Activated CD4-positive, alpha-beta T cell treated with anti-CD3 and anti-CD28 coated beads for 48 hours (primary cell): ENCODE results near the gene DENND1A.

Source experiments
- DNase-seq: peaks from one replicate; pipeline ENCODE4 v3.0.0-alpha.2; 2020

Gene DENND1A

DNA sequence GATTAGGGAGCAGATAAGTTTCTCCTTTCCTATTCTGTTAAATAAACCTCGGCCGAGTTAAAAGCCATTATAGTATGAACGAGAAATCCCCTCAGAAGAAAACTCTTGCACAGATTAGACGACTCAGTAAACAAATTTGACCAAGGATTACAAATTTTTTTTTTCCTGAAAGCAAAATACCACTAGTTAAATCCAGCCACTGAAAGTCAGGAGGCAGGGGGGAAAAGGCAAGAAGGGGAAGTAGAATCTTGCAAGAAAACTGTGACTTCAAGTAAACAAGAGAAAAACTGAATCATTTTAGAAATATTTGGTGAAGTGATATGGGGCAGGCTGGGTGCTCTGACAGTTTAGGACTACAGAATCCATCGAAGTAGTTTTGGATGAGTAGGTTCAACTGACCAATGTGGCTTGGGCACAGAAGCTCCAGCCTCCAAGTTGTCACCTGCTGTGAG, 251.0 kb downstream of the DENND1A start:
- DNase-seq: no peak

DNA sequence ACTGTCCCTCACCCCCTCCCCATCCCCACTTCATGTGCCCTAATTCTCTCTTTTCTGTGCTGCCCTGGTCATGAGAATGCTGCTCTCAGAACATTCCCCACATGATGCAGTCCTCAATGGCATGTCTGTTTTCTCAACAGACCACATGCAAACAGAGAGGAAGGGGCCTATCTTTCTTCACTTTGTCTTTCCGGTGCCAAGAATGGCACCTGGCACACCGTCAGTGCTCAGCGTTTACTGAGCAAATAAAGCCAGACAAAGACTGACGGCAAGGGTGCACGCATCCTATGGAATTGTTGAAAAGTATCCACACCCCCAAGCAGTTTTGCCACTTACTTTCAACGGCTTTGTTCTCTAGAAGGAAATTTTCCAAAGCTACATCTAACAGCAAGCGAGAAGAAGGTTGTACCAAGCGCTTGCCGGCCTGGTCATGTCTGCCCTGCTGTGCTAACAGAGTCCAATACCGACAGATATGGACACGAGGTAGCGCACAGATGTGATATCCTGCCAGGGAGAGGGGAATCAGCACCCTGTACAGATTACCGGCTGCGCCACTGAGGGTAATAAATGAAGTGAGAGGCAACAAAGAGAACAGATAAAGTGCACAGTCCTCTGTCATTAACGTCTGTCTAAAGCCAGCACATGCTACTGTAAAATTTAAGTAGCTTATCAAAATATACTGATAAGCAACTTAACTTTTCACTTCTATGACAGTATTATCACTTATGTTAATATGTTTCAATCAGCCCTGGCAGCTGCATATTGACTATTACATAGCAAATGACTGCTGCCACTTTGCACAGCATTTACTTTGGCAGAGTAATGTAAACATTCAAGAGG, 251.7 kb downstream of the DENND1A start:
- no peak for DNase-seq

DNA sequence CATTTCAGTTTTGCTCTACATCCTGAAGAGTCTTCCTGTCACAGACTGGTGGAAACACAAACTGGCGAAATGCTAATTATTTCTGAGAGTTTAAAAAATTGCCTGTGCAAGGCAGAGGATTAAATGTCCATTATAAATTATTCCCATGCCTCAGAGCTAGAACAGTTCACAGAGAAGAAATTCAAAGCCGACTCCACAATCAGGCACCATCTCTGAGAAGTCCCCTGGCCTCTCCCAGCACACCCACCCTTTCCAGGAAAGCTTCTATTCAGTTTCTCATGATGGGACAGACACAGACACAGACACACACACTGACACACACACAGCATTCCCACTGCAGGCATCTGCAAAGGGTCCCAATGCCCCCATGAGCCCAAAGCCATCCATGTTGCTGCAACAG, 253.1 kb downstream of the DENND1A start:
- DNase-seq: no peak

DNA sequence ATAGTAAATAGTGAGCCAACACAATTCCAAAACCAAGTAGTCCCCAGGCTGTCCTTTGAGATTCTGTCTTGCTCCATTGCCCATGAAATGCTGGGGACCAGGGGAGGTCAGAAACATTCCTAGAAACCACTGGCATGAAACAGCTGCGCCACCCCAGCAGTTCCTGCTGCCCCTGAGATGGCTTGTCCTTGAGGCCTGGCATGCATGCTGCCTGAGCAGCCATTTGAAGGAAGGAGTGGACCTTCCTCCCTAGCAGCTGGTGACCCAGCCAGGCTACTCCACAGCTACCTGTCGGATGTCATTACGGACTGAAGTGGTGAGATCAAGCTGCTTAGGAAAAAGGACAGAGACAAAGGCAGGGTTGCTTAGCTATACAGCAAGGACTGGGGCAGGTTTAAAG, 260.6 kb downstream of the DENND1A start:
- no peak for DNase-seq

DNA sequence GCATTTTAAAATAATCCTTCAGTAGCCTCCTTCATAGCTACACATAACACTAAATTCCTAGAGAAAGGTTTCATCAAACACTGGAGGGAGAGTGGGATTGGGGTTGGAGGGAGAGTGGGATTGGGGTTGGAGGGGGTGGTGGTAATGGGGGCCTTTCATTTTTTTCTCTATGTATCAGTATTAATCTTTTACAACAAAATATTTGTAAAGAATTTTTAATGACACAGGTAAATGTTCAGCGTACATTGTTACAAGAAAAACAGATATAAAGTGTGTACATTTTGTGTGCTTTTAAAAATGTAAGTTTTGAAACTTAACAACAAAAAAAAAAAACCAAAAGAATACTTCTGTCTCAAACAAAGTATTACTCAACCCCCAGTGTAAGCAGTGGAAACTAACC, 266.4 kb downstream of the DENND1A start:
- no peak for DNase-seq

DNA sequence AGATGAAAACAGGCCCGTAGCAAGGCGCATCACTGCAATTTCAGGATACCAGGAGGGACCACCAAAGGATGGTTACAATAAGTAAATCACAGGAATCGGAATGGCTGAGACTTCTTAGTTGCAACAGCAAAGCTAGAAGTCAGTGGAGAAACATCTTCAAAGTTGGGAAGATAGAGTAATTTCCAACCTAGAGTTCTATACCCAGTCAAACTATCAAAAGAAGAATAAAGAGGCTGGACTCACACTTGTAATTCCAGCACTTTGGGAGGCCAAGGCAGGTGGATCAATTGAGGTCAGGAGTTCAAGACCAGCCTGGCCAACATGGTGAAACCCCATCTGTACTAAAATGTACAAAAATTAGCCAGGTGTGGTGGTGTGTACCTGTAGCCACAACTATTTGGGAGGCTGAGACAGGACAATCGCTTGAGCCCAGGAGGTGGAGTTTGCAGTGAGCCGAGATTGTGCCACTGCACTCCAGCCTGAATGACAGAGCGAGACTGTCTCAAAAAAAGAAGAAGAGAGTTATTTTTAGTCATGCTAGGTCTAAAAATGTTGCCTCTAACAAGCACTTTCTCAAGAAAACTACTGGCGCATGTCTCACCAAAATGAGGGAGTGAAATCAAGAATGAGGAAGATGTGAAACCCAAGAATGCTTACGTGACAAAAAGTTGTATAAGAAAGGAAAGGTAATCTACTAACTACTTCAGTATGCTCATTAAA, 267.7 kb downstream of the DENND1A start:
- DNase-seq: no peak

DNA sequence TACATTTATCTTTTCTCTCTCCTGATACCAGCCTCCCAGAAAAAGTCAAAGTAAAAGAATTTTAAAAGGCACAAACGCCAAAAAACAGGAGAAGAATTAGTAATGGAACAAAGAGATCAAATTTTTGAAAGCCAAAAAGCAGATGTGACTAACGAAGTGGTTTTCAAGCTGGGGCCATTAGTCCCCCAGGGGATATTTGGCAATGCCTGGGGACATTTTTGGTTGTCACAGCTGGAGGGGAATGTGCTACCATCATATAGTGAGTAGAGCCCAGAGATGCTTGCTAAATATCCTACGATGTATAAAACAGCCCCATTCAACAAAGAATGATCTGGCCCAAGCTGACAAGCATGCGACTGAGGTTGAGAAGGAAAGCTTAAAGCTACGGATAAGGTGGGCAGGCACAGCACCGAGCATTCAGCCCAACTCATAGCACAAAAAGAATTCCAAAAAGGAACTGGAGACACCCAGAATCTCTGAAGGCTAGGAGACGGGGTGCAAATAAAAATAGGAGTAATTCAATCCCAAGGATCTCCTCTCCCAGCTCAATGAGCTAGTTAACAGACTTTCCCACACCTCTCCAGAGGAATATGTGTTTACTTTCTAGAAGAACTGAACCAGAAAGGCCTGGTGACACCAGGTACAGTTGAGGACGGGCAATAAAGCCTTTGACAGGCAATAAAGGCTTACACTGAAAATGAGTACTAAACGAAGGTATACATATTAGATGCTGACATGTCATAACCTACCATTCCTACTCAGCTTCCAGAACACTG, 269.0 kb downstream of the DENND1A start:
- DNase-seq: no peak

DNA sequence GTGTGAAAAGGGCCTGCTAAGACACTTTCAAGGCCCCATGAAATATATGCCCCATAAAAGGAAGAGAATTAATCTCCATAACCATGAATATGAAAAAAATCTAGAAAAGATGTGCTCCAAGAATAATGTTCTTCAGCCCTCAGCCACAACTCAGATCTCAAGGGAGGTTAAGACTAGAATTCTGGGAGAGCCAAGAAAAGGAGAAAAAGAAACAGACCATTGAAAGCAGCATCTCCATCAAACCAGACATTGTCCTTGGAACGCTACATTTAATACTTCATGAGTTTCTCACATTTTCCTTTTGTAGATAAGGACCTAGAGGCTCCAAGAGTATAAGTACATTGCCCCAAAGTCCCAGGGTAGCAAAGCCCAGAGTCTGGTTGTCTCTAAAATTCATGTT, 270.6 kb downstream of the DENND1A start:
- no peak for DNase-seq

DNA sequence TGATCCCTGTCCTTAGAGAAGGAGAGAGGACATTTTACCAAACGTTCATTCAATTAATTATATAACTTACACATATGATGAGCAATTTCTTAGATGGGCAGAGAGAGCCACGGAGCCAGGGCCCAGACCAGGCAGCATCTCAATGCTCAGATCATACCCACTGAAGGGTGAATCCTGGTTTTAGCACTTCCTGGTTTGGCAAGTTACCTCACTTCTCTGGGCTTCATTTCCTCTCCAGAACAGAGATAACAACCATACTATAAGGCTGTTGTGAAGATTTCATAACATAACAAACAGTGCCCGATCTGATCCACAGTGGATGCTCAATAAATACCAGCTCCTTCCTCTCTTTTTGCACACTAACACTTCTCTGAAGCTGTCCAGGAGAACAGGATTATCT, 271.1 kb downstream of the DENND1A start:
- no peak for DNase-seq

DNA sequence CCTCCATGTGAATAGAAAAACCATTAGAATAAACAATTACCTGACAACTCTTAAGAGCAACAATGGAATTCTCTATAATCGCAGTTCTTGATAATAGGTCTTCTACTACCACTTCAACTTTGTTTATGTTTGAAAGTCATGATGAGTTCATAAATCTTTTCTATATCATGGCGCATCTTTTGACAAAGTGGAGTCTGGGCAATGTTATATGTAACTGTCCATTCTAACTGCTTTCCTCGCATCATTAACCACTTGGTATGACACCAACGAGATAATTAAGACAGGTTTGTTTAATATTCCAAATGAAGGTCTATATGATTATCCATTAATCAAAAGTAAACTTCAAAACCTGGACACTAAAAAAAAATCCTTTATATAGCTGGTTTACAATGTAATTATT, 272.0 kb downstream of the DENND1A start:
- no peak for DNase-seq

DNA sequence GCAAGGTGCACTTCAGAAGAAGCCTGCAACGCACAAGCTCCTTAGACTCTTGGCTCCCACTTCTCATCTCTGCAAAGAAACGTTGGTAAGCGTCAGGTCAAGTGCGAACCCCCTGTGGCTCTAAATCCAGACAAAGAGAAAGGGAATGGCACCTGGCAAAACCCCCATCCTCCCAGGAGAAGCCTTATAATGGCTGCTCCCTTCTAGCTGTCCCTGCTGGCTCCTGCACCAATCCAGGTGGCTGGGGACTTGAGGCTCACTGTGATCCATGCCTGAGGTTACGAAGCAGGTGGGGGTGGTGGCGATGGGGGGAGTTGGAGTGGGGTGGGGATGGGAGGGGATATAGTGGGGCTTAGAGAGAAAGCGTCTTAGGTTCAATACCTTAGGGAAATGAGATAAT, 272.8 kb downstream of the DENND1A start:
- no peak for DNase-seq

DNA sequence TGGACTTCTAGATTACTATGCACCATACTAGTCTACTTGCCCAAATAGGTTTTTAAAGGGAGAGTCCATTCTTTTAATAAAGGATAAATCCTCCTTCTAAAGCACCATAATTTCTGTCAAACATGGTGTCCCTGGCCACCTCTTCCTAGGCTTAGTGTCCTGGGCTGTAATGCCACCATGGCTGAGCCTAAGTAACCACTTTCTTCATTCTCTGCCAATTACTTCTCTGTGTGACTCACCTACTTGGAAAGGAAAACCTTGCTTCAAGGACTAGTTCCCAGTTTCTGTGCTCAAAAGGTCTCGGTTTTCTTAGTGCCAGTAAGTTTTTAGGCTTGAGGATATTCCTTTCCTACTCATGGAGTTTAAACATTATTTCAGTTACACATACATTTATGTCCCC, 273.4 kb downstream of the DENND1A start:
- no peak for DNase-seq

DNA sequence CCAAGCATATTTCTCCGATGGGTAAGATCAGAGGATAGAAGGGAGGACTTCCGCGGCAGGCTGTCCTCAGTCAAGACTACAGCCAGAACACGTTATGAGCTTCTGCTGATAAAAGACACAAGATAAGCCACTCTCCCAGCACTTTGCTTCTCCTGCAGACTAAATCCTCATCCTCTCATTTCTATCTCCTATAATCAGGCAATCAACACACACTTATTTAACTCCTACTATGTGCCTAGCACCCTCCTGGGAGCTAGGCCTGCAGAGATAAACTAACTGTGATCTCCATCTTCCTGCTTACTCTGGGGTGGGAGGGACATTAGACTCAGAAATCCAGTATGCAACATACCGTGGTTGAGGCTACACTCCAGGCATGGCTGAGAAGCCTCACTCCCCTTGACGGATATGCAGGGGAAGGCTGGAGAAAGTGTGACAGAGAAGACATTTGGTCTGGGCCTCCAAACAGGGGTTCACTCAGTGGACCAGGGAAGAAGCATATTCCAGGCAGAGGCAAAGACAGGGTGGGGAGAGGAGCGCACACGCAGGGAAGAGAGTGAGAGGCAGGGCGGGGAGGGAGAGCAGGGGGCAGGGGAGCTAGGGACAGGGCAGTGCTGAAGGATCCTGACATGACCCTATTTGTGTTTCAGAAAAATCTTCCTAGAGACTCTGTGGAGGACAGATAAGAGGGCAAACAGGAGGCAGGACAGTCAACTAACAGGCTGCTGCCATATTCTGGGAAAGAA, 274.1 kb downstream of the DENND1A start:
- DNase-seq: no peak

DNA sequence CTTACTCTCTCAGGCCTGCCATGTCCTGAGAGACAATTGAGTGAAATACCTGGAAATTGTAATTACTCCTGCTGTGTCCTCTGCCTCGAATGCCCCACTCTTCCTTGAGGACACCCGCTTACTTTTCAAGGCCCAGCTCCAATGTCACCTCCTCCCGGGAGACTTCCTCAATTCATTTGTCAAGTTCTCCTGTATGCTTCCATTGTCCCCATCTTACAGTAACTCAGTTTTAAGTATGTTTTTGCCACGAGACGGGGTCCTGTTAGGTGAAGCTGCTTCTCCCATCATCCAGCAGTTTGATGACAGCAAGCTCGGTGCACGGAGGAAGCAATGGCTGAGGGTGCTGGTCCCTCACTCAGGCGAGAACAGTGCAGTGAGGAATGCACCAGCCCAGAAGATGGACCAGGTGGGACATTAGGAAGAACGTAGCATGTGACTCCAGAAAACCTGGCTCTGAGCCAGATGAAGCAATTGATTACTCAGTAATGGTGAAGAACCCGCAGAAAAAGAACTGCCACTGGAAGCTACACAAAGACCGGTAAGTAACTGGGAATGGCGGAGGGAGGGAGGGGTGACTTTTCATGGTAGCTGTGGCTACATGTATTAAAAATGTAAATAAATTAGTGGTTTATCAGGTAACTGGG, 274.8 kb downstream of the DENND1A start:
- no peak for DNase-seq

DNA sequence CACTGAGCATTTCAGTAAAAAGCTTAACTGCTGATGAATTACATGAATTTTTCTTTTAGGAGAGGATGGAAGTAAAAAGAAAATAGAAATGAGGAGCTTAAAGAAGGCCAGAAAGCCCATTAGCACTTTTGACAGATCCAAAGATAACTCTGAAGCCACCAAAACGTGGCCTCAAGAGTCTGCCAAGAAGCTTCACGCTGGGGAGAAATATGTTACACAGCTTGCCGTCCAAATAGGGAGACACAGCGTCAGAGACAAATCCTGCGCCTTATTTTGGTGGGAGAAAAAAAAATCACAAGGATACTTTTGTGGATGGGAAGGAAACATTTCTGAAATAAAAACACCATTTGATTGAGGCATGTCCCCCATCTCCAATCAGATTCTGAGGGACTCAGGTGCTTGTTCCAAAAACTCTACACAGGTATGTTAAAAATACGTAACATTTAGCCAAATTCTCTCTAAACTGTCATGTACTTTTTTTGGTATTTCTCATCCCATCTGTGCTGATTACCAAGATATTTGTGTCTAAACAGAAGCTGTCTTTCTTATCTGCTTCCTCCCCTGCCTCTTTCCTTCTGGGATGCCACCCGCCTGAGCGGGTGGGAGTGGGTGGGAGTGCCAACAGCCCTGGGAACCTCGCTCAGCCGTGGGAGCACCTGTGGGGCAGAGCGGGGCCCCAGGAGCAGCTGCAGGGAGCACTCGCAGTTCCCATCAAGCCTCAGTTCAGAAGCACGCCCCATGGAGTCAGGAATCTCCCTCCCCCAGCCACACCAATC, 275.5 kb downstream of the DENND1A start:
- no peak for DNase-seq

DNA sequence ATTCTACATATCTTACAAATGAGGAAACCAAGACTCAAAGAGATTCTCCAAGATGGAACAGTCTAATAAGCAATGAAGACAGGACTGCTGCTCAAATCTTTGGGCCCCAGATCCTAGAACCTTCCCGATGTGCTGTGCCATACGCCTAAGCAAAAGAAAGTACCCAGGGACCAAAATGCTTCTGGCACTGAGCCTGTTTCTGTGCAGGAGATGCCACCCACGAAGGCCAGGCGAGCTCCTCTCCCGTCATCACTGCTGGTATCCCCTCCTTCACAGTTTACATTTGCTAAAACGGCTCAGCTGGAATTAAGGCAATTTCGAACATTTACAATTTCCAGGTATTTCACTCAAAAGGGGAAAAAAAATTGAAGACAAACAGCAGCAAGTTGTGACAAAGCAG, 277.5 kb downstream of the DENND1A start:
- no peak for DNase-seq

DNA sequence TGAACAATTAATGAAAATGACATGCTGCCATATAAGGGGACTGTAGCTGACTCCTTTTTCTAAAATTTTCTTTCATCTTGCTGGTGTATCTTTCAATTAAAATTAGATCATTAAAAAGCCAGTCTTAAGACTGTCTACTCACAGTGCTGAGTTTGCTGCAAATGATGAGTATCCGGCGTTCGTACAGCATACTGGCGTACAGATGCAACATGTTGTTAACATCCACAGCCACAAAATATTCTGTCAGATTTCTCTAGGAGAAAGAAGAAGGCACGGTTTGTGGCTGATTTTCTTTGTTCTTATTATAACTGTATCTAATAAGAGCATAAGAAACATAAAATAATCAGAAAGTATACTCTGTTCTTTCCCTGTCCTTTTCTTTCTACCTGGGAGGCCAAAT, 278.1 kb downstream of the DENND1A start:
- no peak for DNase-seq

DNA sequence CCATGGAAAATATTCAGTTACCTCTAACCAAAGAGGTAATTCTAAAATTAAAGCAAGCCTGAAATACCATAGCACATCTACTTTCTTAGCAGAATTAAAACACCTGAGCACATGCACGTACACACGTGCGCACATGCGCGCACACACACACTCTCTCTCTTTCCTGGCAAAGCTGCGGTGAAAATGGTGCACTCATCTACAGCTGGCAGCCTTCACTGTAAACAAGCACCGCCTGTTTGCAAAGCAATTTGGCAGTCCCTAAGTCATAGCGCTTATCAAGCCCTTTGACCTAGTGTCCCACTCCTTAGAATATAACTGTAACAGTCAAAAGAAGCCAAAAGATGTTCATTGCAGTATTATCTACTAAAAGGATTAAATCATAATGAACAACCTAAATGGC, 278.7 kb downstream of the DENND1A start:
- no peak for DNase-seq

DNA sequence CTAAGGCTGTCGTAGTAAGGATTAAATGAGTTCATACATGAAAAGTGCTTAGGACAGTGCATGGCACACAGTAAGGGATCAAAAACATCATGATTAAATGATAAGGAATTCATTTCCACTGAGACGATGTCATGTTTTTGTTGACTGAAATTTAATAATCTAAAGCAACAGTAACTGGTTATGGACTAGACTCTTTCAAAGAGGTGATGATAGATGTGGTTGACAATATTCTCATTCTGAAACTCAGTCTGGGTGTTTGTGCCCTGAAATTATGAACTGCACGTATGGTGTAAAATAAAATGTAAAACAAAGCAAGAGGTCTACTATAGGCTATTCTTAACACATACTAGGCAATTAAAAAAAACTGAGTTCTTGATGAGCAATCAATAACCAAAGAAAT, 280.0 kb downstream of the DENND1A start:
- no peak for DNase-seq

DNA sequence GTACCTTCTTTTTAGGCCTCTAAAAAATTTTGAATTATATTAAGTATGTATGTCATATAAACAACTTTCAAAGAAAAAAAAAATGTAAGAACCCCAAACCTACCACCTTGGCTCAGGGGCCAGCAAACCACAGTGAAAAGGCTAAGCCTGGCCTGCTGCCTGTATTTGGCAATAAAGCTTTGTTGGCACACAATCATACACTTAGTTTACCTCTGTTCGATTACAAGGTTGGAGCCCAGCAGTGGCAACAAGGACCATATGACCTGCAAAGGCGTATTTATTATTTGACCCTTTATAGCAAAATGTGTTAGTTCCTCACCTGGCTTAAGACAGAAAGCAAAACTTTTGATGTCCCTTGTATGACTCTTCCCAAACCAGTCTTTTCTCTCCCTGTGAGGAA, 282.8 kb downstream of the DENND1A start:
- no peak for DNase-seq

DNA sequence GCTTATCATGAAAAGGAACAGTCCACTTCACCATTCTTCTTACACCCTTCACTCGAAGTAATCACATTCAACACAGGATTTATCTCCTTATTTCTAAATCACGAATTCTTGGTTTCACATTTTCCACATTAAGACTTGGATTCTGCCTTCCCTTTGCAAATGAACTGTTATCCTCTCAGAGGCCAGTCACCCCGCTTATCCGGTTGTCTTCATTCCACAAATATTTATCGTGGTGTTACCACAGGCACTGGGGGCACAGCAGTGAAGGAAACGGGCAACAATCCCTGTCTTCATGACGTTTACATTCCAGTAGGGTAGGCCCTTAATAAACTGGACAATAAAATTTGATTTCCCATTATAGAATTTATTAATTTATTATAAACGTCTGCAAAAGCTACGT, 284.2 kb downstream of the DENND1A start:
- no peak for DNase-seq

DNA sequence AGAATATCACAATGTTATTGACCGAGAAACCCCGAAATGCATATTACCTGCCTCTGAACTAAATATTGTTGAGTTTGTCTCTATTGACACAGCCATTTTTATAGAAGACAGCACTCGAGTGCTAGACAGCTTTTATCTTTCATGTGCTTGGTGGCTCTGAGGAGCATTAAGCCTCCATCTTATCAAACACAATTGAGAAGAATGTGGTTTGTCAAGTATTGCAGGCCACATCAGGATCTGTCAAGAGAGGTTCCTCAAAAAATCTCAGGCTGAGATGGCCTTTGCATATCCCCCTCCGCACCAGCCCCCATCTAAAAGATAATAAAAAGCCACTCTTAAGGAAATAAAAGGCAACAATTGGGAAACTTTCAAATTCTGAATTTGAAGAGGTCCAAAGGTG, 284.8 kb downstream of the DENND1A start:
- DNase-seq: no peak
